T-helper 2 cell treated with Interferon-gamma antibody and Interleukin-4, amounts not matched to agents 5 μg/mL and 100 μg/mL, for 36 hours (primary cell): Measurements from ENCODE around the gene PRR5L.
A peak's percentile ranks its signal among the peaks of the same experiment; 100 is the strongest.

Experiments
- DNase-seq: peaks from one replicate; pipeline ENCODE4 v3.0.0; 2021; ENCODE audit warnings: low spot score
- H3K27ac Mint-ChIP-seq: one replicate; pipeline ENCODE4 v1.8.0; 2021; ENCODE audit warnings: mild to moderate bottlenecking, mixed read lengths
- H3K27me3 Mint-ChIP-seq: one replicate; pipeline ENCODE4 v1.8.0; 2021; ENCODE audit warnings: low read depth, mixed read lengths
- H3K36me3 Mint-ChIP-seq: one replicate; pipeline ENCODE4 v1.8.0; 2021; ENCODE audit warnings: low read depth, mixed read lengths
- H3K4me1 Mint-ChIP-seq: one replicate; pipeline ENCODE4 v1.8.0; 2021; ENCODE audit warnings: low read depth, mixed read lengths
- H3K4me3 Mint-ChIP-seq: one replicate; pipeline ENCODE4 v1.8.0; 2022; ENCODE audit warnings: mild to moderate bottlenecking, moderate library complexity, mixed read lengths
- H3K9me3 Mint-ChIP-seq: one replicate; pipeline ENCODE4 v1.8.0; 2021; ENCODE audit warnings: mixed read lengths

The PRR5L gene

DNA sequence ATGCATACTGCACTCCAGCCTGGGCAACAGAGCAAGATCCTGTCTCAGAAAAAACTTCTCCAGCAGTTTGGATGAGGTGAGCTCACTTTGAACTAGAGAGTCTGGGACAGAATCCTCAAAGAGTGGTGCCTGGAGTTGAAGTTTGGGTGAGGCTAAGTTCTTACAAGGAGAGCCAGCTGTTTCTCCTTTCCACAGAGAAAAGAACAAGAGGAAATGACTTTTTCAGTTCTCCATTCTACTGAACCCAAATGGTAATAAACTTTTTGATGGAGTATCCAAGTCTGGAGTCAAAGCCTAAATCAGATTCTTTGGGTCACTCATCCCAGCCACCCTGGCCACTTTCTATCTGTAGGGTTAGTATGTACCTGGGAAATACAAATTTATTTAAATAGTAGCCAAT is 111.3 kb downstream of the PRR5L start:
- Mint-ChIP-seq H3K9me3 (no peaks in the 10 kb centered on the region), H3K27me3 (no peaks in the 10 kb centered on the region), H3K4me1 (peaks cover 43% of the 10 kb centered on the region), H3K4me3 (no peak overlapping the region), H3K27ac (no peak overlapping the region), H3K36me3 (peaks cover 10% of the 10 kb centered on the region)
- no peak for DNase-seq

GRCh38 chr11:36408498-36409136 is 112.5 kb downstream of the PRR5L start:
- H3K27me3 Mint-ChIP-seq = no peaks in the 10 kb centered on the region
- no peaks in the 10 kb centered on the region for H3K9me3 Mint-ChIP-seq
- H3K4me3 Mint-ChIP-seq = peak overlapping the region; percentile 68
- peaks cover 8% of the 10 kb centered on the region for H3K36me3 Mint-ChIP-seq
- peak overlapping the region; percentile 65 for H3K27ac Mint-ChIP-seq
- peaks cover 44% of the 10 kb centered on the region for H3K4me1 Mint-ChIP-seq
- no peak for DNase-seq

DNA sequence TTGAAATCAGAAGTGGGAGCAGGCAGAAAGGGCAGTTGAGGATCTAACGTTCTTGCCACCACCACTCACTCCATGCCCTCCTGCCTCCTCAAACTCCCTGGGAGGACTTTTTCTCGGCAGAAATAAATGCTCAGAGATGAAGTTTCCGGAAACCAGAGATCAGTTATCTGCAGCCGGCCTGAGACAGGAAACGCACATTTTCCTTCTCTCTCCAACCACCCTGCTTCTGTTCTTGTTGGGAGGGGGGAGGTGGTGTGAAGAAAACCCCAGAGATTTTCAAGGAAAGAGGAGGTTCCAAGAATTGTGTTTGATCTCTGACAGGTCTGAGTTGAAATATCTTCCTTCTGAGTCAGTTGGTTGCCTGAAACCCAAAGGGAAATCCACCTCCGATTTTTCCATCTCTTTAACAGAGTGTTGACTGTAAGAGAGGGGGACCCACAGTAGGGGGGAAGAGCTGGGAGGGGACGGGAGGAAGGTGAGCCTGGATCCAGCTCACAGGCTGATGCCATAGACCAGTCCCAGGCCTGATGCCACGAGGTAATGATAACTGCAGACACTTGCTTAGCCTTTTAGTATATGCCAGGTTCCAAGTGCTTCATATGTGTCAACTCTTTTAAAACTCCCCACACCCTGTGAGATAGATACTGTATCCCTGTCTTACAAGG is 113.2 kb downstream of the PRR5L start:
- no peaks in the 10 kb centered on the region for H3K9me3 Mint-ChIP-seq
- H3K27ac Mint-ChIP-seq = peak overlapping the region; percentile 65
- H3K4me1 Mint-ChIP-seq = peaks cover 44% of the 10 kb centered on the region
- peak overlapping the region; percentile 68 for H3K4me3 Mint-ChIP-seq
- H3K27me3 Mint-ChIP-seq = no peaks in the 10 kb centered on the region
- DNase-seq = peak; percentile 65
- peaks cover 8% of the 10 kb centered on the region for H3K36me3 Mint-ChIP-seq

DNA sequence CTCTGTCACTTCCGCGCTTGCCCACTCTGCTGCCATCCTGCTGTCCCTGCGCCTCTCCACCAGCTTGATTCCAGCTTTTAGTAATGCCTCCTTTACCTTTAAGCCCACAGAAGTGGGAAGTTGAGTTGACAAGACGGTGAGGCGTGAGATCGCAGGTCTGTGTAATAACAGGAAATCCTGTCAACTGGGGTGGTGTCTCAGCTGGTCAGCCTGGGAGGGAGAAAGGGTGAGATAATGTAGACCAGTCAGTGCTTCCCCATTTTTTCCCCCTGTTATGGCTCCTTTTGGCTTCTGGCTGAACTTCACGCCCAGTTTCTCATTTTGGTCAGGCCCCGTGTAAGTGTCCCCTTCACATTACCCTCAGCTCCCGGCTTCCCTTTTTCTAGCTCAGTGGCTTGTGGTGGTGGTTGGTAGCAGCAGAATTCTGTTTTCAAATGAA is 115.1 kb downstream of the PRR5L start:
- Mint-ChIP-seq H3K4me3 (peak overlapping the region; percentile 44), H3K27ac (peak overlapping the region; percentile 58), H3K36me3 (peaks cover 8% of the 10 kb centered on the region), H3K4me1 (peaks cover 44% of the 10 kb centered on the region), H3K9me3 (no peaks in the 10 kb centered on the region), H3K27me3 (no peaks in the 10 kb centered on the region)
- no peak for DNase-seq

DNA sequence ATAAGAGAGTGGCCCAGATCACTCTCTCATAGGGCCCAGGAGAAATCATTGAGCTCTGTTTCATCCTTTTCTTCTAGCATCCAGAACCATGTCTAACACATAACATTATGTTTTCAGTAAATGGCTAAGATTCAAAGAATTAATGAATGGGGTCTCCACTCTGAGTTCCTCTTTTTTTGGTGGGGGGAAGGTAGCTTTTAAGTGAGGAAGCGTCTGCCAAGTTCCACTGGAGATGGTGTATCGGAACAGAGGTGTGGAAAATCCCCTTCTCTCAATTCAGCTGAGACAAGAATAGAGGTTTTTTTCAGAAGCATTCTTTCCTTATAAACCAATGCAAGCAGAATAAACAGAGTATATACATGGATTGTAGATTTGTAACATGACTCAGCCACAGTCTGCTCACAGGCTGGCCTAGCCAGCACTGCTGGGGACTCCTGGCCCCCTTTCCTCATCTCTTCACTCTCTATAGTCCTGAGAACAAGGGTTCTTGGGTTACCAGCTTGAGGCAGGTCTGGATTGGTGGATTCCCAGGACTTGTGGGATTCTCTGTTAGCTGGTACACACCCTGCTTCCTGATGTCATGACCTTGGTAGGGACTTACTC is 116.8 kb downstream of the PRR5L start:
- Mint-ChIP-seq H3K27me3 (no peaks in the 10 kb centered on the region), H3K36me3 (peaks cover 4% of the 10 kb centered on the region), H3K9me3 (no peaks in the 10 kb centered on the region), H3K4me3 (no peak overlapping the region), H3K4me1 (peaks cover 49% of the 10 kb centered on the region), H3K27ac (no peak overlapping the region)
- no peak for DNase-seq

- H3K27me3 Mint-ChIP-seq = peaks cover 4% of the 10 kb centered on the region
- no peaks in the 10 kb centered on the region for H3K9me3 Mint-ChIP-seq
- DNase-seq = no peak
- H3K4me1 Mint-ChIP-seq = peaks cover 27% of the 10 kb centered on the region
- no peaks in the 10 kb centered on the region for H3K36me3 Mint-ChIP-seq
- no peak overlapping the region for H3K27ac Mint-ChIP-seq
- H3K4me3 Mint-ChIP-seq = no peak overlapping the region
Observed at GRCh38 chr11:36417154-36417553, 121.1 kb downstream of the PRR5L start.

GRCh38 chr11:36419791-36420424 is 123.8 kb downstream of the PRR5L start:
- no peak overlapping the region for H3K4me3 Mint-ChIP-seq
- no peak for DNase-seq
- no peaks in the 10 kb centered on the region for H3K9me3 Mint-ChIP-seq
- H3K4me1 Mint-ChIP-seq = peaks cover 25% of the 10 kb centered on the region
- H3K27ac Mint-ChIP-seq = no peak overlapping the region
- H3K27me3 Mint-ChIP-seq = peaks cover 4% of the 10 kb centered on the region
- peaks cover 7% of the 10 kb centered on the region for H3K36me3 Mint-ChIP-seq

- peaks cover 7% of the 10 kb centered on the region for H3K36me3 Mint-ChIP-seq
- H3K4me1 Mint-ChIP-seq = peaks cover 25% of the 10 kb centered on the region
- peaks cover 4% of the 10 kb centered on the region for H3K27me3 Mint-ChIP-seq
- no peak for DNase-seq
- peak overlapping the region; percentile 17 for H3K4me3 Mint-ChIP-seq
- no peaks in the 10 kb centered on the region for H3K9me3 Mint-ChIP-seq
- H3K27ac Mint-ChIP-seq = peak overlapping the region; percentile 27
Observed at GRCh38 chr11:36421546-36422155, 125.6 kb downstream of the PRR5L start.

GRCh38 chr11:36425561-36426081 is 129.5 kb downstream of the PRR5L start:
- peaks cover 20% of the 10 kb centered on the region for H3K4me1 Mint-ChIP-seq
- no peaks in the 10 kb centered on the region for H3K9me3 Mint-ChIP-seq
- no peaks in the 10 kb centered on the region for H3K27me3 Mint-ChIP-seq
- H3K4me3 Mint-ChIP-seq = no peak overlapping the region
- no peak overlapping the region for H3K27ac Mint-ChIP-seq
- peaks cover 7% of the 10 kb centered on the region for H3K36me3 Mint-ChIP-seq
- DNase-seq = no peak

- peaks cover 13% of the 10 kb centered on the region for H3K4me1 Mint-ChIP-seq
- no peak overlapping the region for H3K4me3 Mint-ChIP-seq
- H3K27me3 Mint-ChIP-seq = no peaks in the 10 kb centered on the region
- H3K9me3 Mint-ChIP-seq = no peaks in the 10 kb centered on the region
- H3K36me3 Mint-ChIP-seq = peaks cover 7% of the 10 kb centered on the region
- DNase-seq = no peak
- no peak overlapping the region for H3K27ac Mint-ChIP-seq
Observed at GRCh38 chr11:36426226-36426848, 130.2 kb downstream of the PRR5L start.

DNA sequence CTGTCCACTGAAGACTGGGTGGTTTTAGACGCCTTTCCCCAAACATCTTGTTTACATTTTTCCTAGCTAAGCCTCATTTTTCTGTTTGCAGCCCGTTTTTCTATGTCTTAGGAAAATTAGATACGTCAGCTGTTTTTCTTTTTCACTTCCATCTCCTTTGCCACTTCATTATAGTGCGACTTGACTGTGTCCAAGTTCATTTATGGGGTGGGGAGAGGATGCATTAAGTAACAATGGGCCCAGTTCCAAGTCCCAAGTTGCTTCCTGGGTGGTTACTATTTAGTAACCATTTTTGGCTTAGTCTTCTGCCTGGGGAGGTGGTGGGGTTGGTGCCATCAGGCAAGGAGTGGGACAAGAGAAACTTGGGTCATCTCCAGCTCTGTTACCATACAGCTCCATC is 131.0 kb downstream of the PRR5L start:
- DNase-seq = no peak
- Mint-ChIP-seq H3K27ac (no peak overlapping the region), H3K36me3 (peaks cover 9% of the 10 kb centered on the region), H3K27me3 (no peaks in the 10 kb centered on the region), H3K4me1 (peaks cover 5% of the 10 kb centered on the region), H3K9me3 (no peaks in the 10 kb centered on the region), H3K4me3 (no peak overlapping the region)

GRCh38 chr11:36427876-36428275 is 131.8 kb downstream of the PRR5L start:
- Mint-ChIP-seq H3K36me3 (peaks cover 8% of the 10 kb centered on the region), H3K27ac (no peak overlapping the region)
- no peak for DNase-seq

DNA sequence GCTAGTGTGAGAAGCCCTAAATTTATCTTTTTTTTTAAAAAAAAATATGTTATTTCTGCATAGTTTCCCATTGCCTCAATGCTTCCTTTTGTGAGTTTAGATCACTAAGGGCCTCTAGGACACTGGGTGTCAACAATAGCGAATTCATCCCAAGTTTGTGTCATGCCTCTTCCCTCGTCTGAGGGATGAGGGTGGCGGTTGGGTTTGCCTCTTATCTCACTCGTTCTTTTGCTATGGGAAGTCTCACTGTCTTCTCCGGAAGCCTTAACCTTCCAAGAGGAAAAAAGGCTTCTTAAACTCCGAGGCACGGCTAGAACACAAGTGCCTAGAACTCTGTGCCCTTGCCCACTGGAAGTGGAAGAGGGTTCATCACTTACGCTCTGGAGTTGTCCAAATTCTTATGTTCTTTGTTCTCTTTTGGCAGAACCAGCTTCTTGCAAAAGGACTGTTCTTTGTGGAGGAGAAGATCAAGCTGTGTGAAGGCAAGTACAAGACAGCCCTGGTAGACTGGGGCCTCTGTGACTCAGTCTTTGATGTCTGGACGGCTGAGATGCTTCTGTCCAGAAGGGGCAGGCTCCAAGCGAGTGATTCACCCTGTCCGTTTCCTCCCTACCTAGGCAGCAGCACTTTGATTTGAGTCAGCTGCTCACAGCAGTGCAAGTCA is 135.5 kb downstream of the PRR5L start:
- Mint-ChIP-seq H3K4me3 (no peak overlapping the region), H3K36me3 (peaks cover 2% of the 10 kb centered on the region), H3K27me3 (peaks cover 3% of the 10 kb centered on the region), H3K9me3 (no peaks in the 10 kb centered on the region), H3K27ac (no peak overlapping the region), H3K4me1 (no peaks in the 10 kb centered on the region)
- peak; percentile 71 for DNase-seq

More at GRCh38 chr11:36427876-36428275, 131.8 kb downstream of the PRR5L start:
- Mint-ChIP-seq H3K4me3 (no peak overlapping the region), H3K9me3 (no peaks in the 10 kb centered on the region), H3K4me1 (peaks cover 4% of the 10 kb centered on the region), H3K27me3 (no peaks in the 10 kb centered on the region)
